Measurements from ENCODE around the gene EFHD1.

DNA sequence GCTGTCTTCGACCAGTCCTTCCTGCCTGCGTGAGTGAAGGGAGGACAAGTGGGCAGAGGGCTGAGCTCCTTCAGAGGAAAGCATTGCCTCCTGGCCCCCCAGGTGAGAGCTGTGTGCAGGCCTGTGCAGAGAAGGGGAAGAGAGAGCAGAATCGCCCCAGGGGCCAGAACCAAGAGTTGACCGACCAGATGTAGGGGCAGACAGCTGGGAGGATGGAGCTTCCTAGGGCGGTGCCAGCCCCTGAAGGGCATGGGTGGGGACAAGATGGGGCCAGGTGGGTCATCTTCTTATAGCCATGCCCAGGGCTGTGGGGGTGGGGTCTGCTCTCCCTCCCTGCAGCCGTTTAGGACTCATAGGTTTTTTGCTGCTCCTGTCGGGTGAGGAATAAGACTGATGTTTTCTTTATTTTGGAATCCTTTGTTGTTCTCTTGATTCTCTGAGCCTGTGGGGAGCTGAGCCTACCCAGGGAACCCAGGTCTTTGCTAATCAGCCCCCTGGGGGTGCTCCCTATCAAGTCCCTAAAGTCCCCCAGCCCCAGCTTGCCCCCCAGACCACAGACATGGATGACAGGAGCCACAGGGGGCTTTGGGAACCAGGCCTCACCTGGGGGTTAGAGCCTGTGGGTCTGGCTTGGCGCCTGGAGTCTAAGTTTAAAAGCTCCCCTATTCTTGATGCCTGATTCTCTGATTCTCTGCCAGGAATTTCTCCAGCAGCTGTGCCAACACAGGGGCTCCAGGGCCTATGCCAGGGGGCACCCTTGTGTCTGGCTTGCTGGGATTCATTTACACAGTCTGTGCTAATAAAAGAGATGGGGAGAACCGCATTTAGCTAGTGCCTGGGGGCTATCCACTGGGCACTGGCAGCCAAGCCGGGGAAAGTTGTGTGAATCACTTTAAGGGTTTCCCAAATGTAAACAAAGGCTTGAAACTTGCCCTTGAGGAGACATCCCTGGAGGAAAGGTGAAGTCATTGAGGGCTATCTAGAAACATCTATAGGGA lies 9.3 kb upstream of the EFHD1 start:
- no peak for TF ChIP-seq POLR2A (IDR thresholded peaks at IDR 0.05)
- TF ChIP-seq, protein P1, sequence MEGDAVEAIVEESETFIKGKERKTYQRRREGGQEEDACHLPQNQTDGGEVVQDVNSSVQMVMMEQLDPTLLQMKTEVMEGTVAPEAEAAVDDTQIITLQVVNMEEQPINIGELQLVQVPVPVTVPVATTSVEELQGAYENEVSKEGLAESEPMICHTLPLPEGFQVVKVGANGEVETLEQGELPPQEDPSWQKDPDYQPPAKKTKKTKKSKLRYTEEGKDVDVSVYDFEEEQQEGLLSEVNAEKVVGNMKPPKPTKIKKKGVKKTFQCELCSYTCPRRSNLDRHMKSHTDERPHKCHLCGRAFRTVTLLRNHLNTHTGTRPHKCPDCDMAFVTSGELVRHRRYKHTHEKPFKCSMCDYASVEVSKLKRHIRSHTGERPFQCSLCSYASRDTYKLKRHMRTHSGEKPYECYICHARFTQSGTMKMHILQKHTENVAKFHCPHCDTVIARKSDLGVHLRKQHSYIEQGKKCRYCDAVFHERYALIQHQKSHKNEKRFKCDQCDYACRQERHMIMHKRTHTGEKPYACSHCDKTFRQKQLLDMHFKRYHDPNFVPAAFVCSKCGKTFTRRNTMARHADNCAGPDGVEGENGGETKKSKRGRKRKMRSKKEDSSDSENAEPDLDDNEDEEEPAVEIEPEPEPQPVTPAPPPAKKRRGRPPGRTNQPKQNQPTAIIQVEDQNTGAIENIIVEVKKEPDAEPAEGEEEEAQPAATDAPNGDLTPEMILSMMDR (IDR thresholded peaks at IDR 0.05), result no peak

Measured in esophagus squamous epithelium (tissue), 4 donors.